Tibial nerve (tissue), 4 donors: Measurements from ENCODE around the gene TWF1. TPM values are rescaled to one million over a fixed set of nuclear protein-coding genes. Genes with fewer than 3 reads are reported as not detected.

Experiments used
- DNase-seq, 2 donors: peaks; one replicate each; pipeline ENCODE4 v3.0.0-alpha.2; 2019; ENCODE audit warnings: low spot score in 2 of 2
- H3K27ac ChIP-seq, 4 donors: fragments of 200-600 bp; sonication (generic) in 3 of 4; one replicate each; pipeline ENCODE4 v1.5.1; 2017 to 2019; ENCODE audit warnings: mild to moderate bottlenecking in 1 of 4
- H3K27me3 ChIP-seq, 2 donors: fragments of 200-600 bp; sonication (generic) in 1 of 2; one replicate each; pipeline versions ENCODE4 v1.5.1 to v1.6.0; 2017 to 2019
- H3K36me3 ChIP-seq, 3 donors: fragments of 200-600 bp; sonication (generic); one replicate each; pipeline ENCODE4 v1.5.1; 2018 to 2019
- H3K4me1 ChIP-seq, 4 donors: fragments of 200-600 bp; sonication (generic) in 3 of 4; one replicate each; pipeline ENCODE4 v1.5.1; 2017 to 2019
- H3K4me3 ChIP-seq, 4 donors: fragments of 200-600 bp; sonication (generic) in 3 of 4; one replicate each; pipeline ENCODE4 v1.5.1; 2017 to 2019; ENCODE audit warnings: mild to moderate bottlenecking in 1 of 4, moderate library complexity in 1 of 4
- H3K9me3 ChIP-seq, 4 donors: fragments of 200-600 bp; sonication (generic) in 3 of 4; one replicate each; pipeline ENCODE4 v1.5.1; 2017 to 2019
- CTCF ChIP-seq, 5 experiments: fragments of 200-600 bp in 3 of 5; fragments of 450-650 bp in 2 of 5; sonication (generic) in 3 of 5; IDR thresholded peaks; one replicate each; pipeline ENCODE4 v1.5.1; 2016 to 2019; ENCODE audit warnings: antibody characterized with exemption in 5 of 5, mild to moderate bottlenecking in 3 of 5, moderate library complexity in 2 of 5
- EP300 ChIP-seq, 2 donors: sonication (generic); formaldehyde crosslinking; IDR thresholded peaks; one replicate each; pipeline ENCODE4 v1.6.1; 2017; ENCODE audit warnings: antibody characterized with exemption in 2 of 2, mild to moderate bottlenecking in 1 of 2
- POLR2A ChIP-seq, 2 donors: fragments of 450-650 bp; IDR thresholded peaks; one replicate each; pipeline ENCODE4 v1.6.1; 2017; ENCODE audit warnings: antibody characterized with exemption in 2 of 2, mild to moderate bottlenecking in 2 of 2, moderate library complexity in 2 of 2
- WGBS, 2 donors: methylation state at CpG; one replicate each; pipeline ENCODE4 v1.1.5; 2018; 5-methylcytosine and 5-hydroxymethylcytosine counted together
- total RNA-seq, 4 donors: library from RNA; depleted of rRNA; stranded (reverse); fragments of >200 nt; gene quantifications; one replicate each; pipeline ENCODE4 v1.1.0, GENCODE V29; 2016

The TWF1 gene
- total RNA-seq, 4 donors from 2014 or later = 65.1 to 82.2 (median 71.0) TPM

GRCh38 chr12:43806737-43807072, 588 bp upstream of the TWF1 start:
- no peaks in the 10 kb centered on the region for H3K9me3 ChIP-seq
- TF ChIP-seq EP300 (IDR thresholded peaks at IDR 0.05) (no peak), CTCF (IDR thresholded peaks at IDR 0.05) (no peak), POLR2A (IDR thresholded peaks at IDR 0.05) (no peak)
- WGBS, 2 donors = 4 to 6% methylated on average over 3 of the region's 3 CpGs
- peaks cover 3 to 39% (median 11%) of the 10 kb centered on the region in 4 donors for H3K4me1 ChIP-seq
- H3K4me3 ChIP-seq = peak overlapping the region; percentile 90 to 98 (median 92)
- no peak for DNase-seq
- H3K36me3 ChIP-seq = peaks cover 0 to 3% (median 3%) of the 10 kb centered on the region in 3 donors
- no peaks in the 10 kb centered on the region for H3K27me3 ChIP-seq
- H3K27ac ChIP-seq = peak overlapping the region; percentile 95 to 100 (median 98)

- Histone ChIP-seq H3K36me3 (peaks cover 3 to 16% (median 10%) of the 10 kb centered on the region in 3 donors), H3K4me1 (peaks cover 3 to 39% (median 11%) of the 10 kb centered on the region in 4 donors), H3K4me3 (peak overlapping the region; percentile 90 to 98 (median 92)), H3K27me3 (no peaks in the 10 kb centered on the region), H3K27ac (peak overlapping the region; percentile 95 to 100 (median 98)), H3K9me3 (no peaks in the 10 kb centered on the region)
- no peak for DNase-seq
- no peak for TF ChIP-seq POLR2A (IDR thresholded peaks at IDR 0.05)
- no peak for TF ChIP-seq CTCF (IDR thresholded peaks at IDR 0.05)
- no peak for TF ChIP-seq EP300 (IDR thresholded peaks at IDR 0.05)
- WGBS, 2 donors = 5 to 8% methylated on average over 20 of the region's 20 CpGs
Measured at GRCh38 chr12:43805149-43805859, 813 bp downstream of the TWF1 start.

- peaks cover 0 to 3% (median 0%) of the 10 kb centered on the region in 4 donors for H3K4me1 ChIP-seq
- H3K27ac ChIP-seq = no peak overlapping the region
- no peaks in the 10 kb centered on the region for H3K27me3 ChIP-seq
- no peak for DNase-seq
- TF ChIP-seq CTCF (IDR thresholded peaks at IDR 0.05) (no peak), POLR2A (IDR thresholded peaks at IDR 0.05) (no peak), EP300 (IDR thresholded peaks at IDR 0.05) (no peak)
- H3K4me3 ChIP-seq = no peak overlapping the region
- WGBS, 2 donors = 76 to 84% methylated on average over 4 of the region's 4 CpGs
- no peaks in the 10 kb centered on the region for H3K9me3 ChIP-seq
- peaks cover 3 to 81% (median 22%) of the 10 kb centered on the region in 3 donors for H3K36me3 ChIP-seq
Measured at GRCh38 chr12:43797561-43798217, 8.4 kb downstream of the TWF1 start.

GRCh38 chr12:43795716-43796280, 10.3 kb downstream of the TWF1 start:
- Histone ChIP-seq H3K4me1 (no peaks in the 10 kb centered on the region), H3K9me3 (no peaks in the 10 kb centered on the region), H3K27me3 (no peaks in the 10 kb centered on the region), H3K36me3 (peaks cover 2 to 77% (median 16%) of the 10 kb centered on the region in 3 donors), H3K27ac (no peak overlapping the region), H3K4me3 (no peak overlapping the region)
- 84 to 85% methylated on average over 2 of the region's 2 CpGs for WGBS, 2 donors
- TF ChIP-seq POLR2A (IDR thresholded peaks at IDR 0.05) = no peak
- no peak for TF ChIP-seq CTCF (IDR thresholded peaks at IDR 0.05)
- no peak for TF ChIP-seq EP300 (IDR thresholded peaks at IDR 0.05)
- no peak for DNase-seq

- Histone ChIP-seq H3K4me1 (no peaks in the 10 kb centered on the region), H3K27me3 (no peaks in the 10 kb centered on the region), H3K27ac (no peak overlapping the region), H3K36me3 (peaks cover 0 to 55% (median 4%) of the 10 kb centered on the region in 3 donors), H3K4me3 (no peak overlapping the region), H3K9me3 (no peaks in the 10 kb centered on the region)
- no peak for DNase-seq
- TF ChIP-seq CTCF (IDR thresholded peaks at IDR 0.05) = no peak
- no peak for TF ChIP-seq EP300 (IDR thresholded peaks at IDR 0.05)
- TF ChIP-seq POLR2A (IDR thresholded peaks at IDR 0.05) = no peak
Measured at GRCh38 chr12:43789941-43790340, 16.2 kb downstream of the TWF1 start.
